Mesodermal cell (in vitro differentiated cells): Measurements from ENCODE around the gene TNFRSF13B.

Experiments used
- H3K27ac ChIP-seq: 2 replicates; pipeline ENCODE4 v1.7.0; 2013; ENCODE audit warnings: mild to moderate bottlenecking, low read depth, low read length, moderate library complexity; ENCODE audit not compliant: severe bottlenecking
- H3K36me3 ChIP-seq: 2 replicates; pipeline ENCODE4 v1.7.1; 2013; ENCODE audit warnings: mild to moderate bottlenecking, low read length, moderate library complexity; ENCODE audit not compliant: control insufficient read depth, insufficient read depth
- H3K4me1 ChIP-seq: one replicate; pipeline ENCODE4 v1.7.1; 2013; ENCODE audit warnings: mild to moderate bottlenecking, low read length; ENCODE audit not compliant: insufficient read depth, control insufficient read depth, poor library complexity, severe bottlenecking
- H3K4me3 ChIP-seq: 2 replicates; pipeline ENCODE4 v1.7.0; 2013; ENCODE audit warnings: low read length, control low read depth, mild to moderate bottlenecking; ENCODE audit not compliant: insufficient read depth, poor library complexity, severe bottlenecking; ENCODE audit errors: extremely low read depth
- H3K9me3 ChIP-seq: 2 replicates; pipeline ENCODE4 v1.7.1; 2013; ENCODE audit warnings: mild to moderate bottlenecking, low read length, moderate library complexity; ENCODE audit not compliant: control insufficient read depth
- WGBS, 2 experiments: methylation state at CpG; one replicate each; pipeline ENCODE4 v1.1.5; 2013; ENCODE audit warnings: missing lambda C conversion rate in 2 of 2; ENCODE audit not compliant: insufficient coverage in 2 of 2; 5-methylcytosine and 5-hydroxymethylcytosine counted together

Gene TNFRSF13B

GRCh38 chr17:16991349-16992009 is 19.6 kb upstream of the TNFRSF13B start:
- no peak overlapping the region for H3K4me3 ChIP-seq
- H3K9me3 ChIP-seq: no peaks in the 10 kb centered on the region
- WGBS, 2 experiments: 20 to 33% methylated on average over 13 to 14 of the region's 16 CpGs
- peaks cover 22% of the 10 kb centered on the region for H3K4me1 ChIP-seq
- no peaks in the 10 kb centered on the region for H3K36me3 ChIP-seq
- no peak overlapping the region for H3K27ac ChIP-seq

DNA sequence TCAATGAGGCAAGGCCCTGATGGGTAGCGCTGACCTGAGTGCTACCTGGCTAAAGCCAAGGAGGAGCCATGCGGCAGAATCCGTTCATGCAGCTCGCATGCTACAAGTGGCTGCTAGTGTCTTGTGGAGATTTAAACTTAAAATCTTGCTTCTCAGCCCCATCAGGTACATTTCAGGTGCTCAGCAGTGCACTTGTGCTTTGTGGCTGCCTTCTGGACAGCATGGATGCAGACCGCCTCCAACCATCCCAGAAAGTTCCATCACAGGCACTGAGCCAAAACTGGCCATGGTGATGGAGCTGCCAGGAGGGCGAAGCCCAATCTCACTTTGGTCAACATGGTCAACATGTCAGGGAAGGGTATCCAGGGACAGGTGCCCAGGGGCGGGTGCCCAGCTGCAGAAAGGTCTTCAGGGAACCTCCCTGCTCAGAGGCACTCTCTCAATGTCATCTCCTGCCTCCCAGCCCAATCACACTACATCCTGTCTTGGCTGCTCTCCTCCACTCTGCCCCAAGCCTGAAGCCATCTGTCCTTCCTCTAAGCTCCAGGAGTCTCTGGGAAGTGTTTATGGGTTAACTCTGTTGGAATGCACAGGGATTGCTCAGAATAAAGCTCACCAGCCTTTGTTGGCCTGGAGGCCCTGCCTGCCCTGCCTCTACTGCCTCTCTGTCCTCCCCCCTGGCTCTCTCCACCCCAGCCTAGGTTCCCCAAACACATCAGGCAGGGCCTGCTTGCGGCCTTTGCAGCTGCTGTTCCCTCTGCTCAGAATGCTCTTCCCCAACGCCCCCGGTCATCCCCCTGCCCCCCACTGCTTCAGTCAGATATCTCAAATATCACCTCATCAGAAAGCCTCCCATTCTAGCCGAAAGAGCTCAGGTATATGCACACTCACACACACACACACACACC is 18.3 kb upstream of the TNFRSF13B start:
- Histone ChIP-seq H3K9me3 (no peaks in the 10 kb centered on the region), H3K27ac (no peak overlapping the region), H3K4me1 (peaks cover 22% of the 10 kb centered on the region), H3K36me3 (no peaks in the 10 kb centered on the region), H3K4me3 (no peak overlapping the region)
- 92 to 94% methylated on average over 5 to 8 of the region's 11 CpGs for WGBS, 2 experiments

DNA sequence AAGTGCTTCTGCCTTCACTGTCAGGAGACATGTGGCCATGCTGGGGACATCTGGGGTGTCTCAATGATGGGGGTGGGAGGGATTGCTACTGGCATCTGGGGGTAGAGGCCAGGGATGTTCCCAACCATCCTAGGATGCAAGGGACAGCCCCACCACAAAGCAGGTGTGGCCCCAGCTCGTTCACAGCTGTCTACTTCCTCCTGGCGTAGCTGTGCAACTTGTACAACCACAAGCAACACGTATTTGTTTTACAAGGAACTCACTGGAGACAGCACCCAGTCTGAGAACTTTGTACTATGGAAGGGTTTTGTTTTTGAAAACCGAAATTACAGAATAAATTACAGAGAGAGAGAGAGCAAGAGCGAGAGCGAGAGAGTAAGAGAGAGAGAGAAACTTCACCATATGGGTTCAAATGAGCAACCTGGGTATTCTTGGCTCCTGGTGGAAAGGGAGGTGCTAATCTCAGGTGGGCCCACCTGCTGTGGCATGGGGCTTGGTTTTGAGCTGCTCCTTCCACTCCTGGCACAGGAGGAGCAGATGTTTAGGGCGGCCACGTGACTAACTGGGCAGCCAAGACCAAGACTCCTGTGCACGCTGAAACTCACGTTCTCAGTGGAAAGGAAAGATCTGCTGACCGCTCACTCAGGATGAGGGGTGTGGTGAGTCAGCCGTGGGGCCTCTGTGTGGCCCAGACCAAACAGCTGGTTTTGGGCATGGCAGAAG is 17.5 kb upstream of the TNFRSF13B start:
- WGBS, 2 experiments: 92 to 97% methylated on average over 8 to 11 of the region's 12 CpGs
- no peak overlapping the region for H3K4me3 ChIP-seq
- no peak overlapping the region for H3K27ac ChIP-seq
- no peaks in the 10 kb centered on the region for H3K9me3 ChIP-seq
- H3K4me1 ChIP-seq: peaks cover 22% of the 10 kb centered on the region
- no peaks in the 10 kb centered on the region for H3K36me3 ChIP-seq

DNA sequence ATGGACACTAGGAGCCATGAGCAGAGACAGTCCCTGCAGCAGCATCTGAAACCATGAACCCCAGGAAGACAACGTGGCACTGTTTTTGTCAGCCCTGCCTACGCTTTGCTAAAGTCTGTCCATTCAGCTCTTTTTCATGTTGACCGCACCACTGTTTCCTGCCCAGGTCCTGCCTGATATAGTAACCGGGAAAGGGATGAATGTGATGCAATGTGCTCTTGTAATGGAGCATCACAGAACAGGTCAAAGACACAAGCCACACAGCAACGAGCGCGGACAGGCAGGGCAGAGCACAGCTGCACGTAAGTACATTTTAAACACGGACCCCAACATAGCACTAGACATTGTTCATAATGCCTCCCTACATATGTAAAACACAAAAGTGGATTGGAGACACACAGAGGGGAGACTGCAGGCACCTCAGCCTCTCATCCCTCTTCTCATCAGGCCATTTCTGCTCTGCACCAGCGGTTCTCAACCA is 16.9 kb upstream of the TNFRSF13B start:
- H3K4me3 ChIP-seq: no peak overlapping the region
- H3K36me3 ChIP-seq: no peaks in the 10 kb centered on the region
- peaks cover 22% of the 10 kb centered on the region for H3K4me1 ChIP-seq
- H3K27ac ChIP-seq: no peak overlapping the region
- no peaks in the 10 kb centered on the region for H3K9me3 ChIP-seq
- 95% methylated on average over 6 to 8 of the region's 10 CpGs for WGBS, 2 experiments

DNA sequence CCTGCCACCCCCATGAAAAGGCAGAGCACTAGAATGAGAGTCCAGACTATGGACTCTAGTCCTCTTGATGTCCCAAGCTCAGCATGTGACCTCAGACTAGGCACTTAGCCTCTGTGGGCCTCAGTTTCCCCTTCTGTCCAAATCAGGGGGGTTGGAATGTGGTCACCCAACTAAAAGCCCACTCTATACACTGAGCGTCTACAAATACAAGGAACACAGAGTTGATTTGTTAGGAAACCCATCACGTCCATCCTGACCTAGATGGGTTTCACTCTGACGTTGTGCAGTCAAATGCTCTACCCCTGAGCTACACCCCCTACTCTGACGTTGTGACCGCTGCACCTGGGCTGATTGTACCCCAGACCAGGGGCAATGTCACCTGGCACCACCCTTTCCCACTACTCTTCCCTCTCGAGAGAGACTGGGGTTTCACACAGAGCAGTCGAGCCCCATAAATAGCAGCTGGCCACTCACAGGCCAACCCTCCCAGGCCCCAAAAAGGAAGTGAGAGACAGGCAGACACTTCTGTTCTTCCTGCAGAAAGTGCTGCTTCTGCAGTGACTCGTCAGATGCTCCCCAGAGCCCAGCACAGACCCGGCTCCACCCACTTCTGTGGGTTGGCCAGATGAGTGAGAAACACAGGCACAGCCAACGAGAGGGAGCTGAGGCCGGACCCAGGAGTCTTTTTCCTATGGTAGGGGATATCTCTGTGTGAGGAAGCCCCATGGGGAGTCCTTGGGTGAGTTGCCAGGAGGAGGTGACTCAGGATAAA is 16.1 kb upstream of the TNFRSF13B start:
- H3K4me1 ChIP-seq: peaks cover 22% of the 10 kb centered on the region
- no peaks in the 10 kb centered on the region for H3K9me3 ChIP-seq
- H3K36me3 ChIP-seq: no peaks in the 10 kb centered on the region
- no peak overlapping the region for H3K27ac ChIP-seq
- no peak overlapping the region for H3K4me3 ChIP-seq
- WGBS, 2 experiments: 58 to 61% methylated on average over 8 to 11 of the region's 11 CpGs

- H3K4me1 ChIP-seq: peaks cover 22% of the 10 kb centered on the region
- H3K36me3 ChIP-seq: no peaks in the 10 kb centered on the region
- WGBS, 2 experiments: 94 to 97% methylated on average over 6 to 9 of the region's 10 CpGs
- no peaks in the 10 kb centered on the region for H3K9me3 ChIP-seq
- H3K4me3 ChIP-seq: no peak overlapping the region
- no peak overlapping the region for H3K27ac ChIP-seq
These were observed 15.3 kb upstream of the TNFRSF13B start for GRCh38 chr17:16987066-16987829.

GRCh38 chr17:16986391-16986790 is 14.5 kb upstream of the TNFRSF13B start:
- H3K4me3 ChIP-seq: no peak overlapping the region
- H3K4me1 ChIP-seq: peaks cover 22% of the 10 kb centered on the region
- no peaks in the 10 kb centered on the region for H3K36me3 ChIP-seq
- WGBS, 2 experiments: 43 to 64% methylated on average over 1 of the region's 1 CpG
- no peaks in the 10 kb centered on the region for H3K9me3 ChIP-seq
- no peak overlapping the region for H3K27ac ChIP-seq

GRCh38 chr17:16981928-16982327 is 10.0 kb upstream of the TNFRSF13B start:
- H3K4me1 ChIP-seq: peaks cover 14% of the 10 kb centered on the region
- peaks cover 4% of the 10 kb centered on the region for H3K9me3 ChIP-seq
- no peaks in the 10 kb centered on the region for H3K36me3 ChIP-seq
- no peak overlapping the region for H3K4me3 ChIP-seq
- no peak overlapping the region for H3K27ac ChIP-seq
- WGBS, 2 experiments: 85 to 92% methylated on average over 5 of the region's 5 CpGs

DNA sequence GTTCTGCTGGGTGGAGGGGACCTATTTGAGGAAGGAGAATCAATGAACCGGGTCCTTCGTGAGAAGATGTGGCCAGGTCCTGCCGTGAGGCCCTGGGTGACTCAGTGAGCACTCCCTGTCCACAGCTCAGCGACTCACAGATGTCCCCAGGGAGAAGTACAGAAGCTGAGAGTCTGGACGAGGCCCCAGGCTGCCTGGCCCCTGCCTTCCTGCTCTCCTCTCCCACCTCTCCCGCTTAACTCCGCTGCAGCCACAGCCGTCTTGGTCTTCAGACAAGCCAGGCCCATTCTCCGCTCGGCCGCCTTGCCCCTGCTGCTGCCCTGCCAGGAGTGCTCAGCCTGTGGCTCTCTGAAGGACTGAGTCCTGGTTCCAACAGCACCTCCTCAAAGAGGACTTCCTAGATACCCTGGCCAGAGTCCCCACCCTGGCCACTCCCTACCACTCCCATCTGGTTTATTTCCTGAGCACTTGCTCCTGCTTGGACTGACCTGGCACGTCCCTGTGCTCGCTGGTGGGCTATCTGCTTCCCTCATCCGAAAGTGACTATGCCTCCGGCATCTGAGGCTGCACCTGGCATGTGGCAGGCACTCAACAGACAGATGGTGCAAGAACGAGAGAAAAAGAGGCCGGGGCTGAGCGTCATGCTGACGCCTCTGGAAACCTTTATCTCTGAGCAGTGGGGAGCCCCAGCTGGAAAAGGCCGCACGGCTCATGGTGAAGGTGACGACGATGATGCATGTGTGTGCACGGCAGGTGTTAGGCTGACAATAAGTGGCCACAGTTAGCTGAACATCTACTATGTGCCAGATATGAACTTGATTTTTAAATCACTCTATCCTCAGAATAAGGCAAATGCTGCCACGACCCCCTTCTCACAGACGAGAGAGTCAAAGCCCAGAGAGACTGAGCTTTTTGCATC is 9.2 kb upstream of the TNFRSF13B start:
- Histone ChIP-seq H3K27ac (no peak overlapping the region), H3K4me3 (no peak overlapping the region), H3K4me1 (peaks cover 17% of the 10 kb centered on the region), H3K9me3 (peaks cover 7% of the 10 kb centered on the region), H3K36me3 (no peaks in the 10 kb centered on the region)
- 85 to 88% methylated on average over 24 to 26 of the region's 26 CpGs for WGBS, 2 experiments
